HG03139 (cell line): ENCODE results near the gene CLCA2.
"Not testable (repeated sequence)": the region's sequence is repeated elsewhere in the genome, so short reads cannot be mapped to it uniquely, and the experiment has no call there.

Experiments used
- ATAC-seq: cut with Tn5 transposase; IDR thresholded peaks from one replicate; pipeline ENCODE4 v1.9.1; 2021; ENCODE audit not compliant: unreplicated experiment

CLCA2 gene

DNA sequence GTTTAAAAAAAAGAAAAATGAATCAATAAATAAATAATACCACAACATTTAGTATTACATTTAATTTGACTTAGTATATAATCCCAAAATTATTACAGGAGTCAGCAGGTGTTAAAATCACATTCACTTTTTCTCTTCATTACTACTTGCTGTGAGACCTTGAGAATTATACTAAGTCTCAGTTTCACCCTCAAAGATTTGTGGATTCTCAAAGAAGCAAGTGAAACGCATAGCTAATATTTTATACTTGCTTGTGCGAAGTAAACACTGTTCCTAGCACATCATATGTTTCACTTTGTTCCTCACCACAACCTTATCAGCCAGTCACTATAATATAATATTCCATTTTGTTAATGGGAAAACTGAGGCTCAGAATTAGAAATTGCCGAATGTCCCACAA is 48.8 kb downstream of the CLCA2 start:
- ATAC-seq: peak; percentile 46

DNA sequence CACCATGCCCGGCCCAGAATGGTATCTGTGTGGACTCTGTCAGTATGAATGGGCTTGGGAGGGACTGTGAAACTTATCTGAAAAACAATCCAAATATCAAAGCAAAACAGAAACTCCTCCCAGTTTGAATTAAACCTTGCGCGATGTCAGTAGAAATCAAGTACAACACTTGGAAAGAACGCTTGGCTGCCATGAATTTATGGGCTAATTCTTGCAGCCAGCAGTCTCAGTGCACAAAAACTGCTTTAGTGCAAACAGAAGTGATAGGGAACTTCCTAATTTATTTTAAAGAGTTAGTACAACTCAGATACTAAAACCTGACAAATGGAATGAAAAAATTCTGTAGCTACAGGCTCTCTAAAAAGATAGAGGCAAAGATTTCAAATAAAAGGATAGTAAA is 53.3 kb downstream of the CLCA2 start:
- ATAC-seq: no peak

DNA sequence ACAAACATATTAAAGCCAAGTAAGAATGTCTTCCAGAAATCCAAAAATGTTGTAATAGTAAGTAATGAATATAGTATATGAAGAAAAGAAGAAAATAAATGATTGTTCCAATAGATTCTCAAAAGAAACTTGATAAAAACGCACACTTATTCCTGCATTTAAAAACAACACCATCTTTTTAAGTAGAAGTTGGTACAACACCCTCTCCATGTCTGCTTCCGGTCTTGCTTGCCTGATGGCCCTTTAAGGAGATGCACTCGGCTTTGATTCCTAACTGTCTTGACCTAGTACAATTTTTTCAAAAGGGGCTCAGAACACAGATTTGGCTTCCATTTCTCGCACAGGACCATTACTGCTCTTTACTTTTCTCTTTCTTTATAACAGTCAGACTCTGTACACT is 53.7 kb downstream of the CLCA2 start:
- no peak for ATAC-seq

DNA sequence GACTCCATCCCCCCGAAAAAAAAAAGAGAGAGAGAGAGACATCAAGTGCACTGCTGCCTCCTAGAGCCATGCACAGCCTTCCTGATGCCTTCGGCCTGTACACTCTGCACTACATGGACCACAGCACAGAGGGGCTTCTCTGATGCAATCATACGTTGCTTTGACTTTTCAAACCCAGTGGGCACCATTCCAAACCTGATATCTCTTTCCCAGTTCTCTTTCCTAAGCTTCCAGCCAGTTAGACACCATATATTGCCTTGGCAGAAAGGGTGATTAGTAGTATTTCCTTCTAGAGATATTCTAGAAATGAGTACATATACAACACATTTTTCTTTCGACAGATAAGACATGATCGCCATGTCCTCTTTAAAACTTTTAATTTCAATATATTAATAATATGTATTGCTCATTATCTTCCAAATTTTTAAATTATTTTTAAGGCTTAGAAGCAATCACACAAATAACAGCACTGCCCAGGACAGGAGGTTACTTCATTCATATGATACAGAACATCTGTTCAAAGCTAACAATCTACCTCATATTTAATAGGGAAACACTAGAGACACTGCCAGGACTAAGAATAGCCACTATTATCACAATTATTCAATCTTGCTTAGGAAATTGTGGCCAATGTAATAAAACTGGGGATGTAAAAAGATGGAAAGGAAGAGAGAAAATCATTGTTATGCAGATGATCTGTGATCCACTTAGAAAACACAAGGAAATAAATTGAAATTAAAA is 54.6 kb downstream of the CLCA2 start:
- ATAC-seq: no peak

DNA sequence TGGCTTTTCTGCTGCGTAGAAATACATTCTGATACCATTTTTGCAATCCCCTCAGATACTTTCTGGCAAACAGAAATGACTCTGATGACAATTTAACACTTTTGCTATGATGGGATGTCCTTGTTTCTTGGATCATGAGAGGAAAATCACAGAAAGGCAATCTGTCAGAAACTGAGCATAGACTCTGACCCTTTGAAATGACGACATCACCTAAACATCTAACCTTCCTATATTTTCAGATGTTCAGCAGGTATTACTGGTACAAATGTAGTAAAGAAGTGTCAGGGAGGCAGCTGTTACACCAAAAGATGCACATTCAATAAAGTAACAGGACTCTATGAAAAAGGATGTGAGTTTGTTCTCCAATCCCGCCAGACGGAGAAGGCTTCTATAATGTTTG is 58.0 kb downstream of the CLCA2 start:
- ATAC-seq: no peak

DNA sequence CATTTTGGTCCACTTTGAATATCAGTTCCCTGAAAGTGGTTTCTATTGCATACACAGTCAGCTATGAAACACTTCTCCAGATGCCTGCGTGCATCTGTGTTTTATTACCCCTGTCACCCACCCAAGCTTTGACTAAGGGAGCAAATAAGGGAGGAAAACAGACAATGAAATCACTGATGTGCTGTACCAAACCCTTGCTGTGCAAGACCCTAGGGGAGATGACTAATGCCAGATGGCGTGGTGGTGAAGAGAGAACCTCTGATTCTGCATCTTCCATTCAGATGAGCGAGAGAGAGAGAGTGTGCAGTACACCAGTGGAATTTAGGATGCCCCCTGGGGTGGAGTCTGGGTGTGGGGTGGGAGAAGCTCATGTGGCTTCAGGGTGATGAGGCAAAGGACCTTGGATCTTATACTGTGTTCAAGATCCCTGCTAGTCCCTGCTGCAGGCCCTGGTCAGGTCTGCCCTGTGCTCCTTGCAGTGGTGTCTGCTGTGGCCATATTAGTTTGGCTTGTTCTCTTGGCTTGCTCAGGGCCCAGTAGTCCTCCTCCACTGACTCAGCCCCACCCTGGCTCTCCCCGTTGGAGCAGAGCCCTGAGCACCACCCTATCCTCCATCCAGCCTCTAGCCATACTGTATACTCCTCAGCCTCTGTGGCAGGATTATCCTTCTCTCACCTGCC is 63.3 kb downstream of the CLCA2 start:
- ATAC-seq: no peak

DNA sequence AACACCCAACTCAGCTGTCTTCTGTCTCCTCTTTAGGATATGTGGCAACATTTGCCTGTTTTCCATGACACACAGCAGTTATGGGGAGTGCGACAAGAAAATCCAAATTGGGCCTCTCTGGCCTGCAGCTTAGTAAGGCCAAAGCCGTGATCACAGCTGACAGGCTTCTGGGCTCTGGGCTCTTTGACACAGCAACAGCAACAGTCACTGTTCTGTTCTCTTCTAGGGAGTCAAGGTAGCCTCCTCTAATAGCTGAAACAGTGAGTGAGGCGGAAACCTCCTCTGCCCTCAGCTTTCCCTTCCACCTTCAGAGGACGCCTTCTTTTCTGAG is 63.8 kb downstream of the CLCA2 start:
- ATAC-seq: no peak

DNA sequence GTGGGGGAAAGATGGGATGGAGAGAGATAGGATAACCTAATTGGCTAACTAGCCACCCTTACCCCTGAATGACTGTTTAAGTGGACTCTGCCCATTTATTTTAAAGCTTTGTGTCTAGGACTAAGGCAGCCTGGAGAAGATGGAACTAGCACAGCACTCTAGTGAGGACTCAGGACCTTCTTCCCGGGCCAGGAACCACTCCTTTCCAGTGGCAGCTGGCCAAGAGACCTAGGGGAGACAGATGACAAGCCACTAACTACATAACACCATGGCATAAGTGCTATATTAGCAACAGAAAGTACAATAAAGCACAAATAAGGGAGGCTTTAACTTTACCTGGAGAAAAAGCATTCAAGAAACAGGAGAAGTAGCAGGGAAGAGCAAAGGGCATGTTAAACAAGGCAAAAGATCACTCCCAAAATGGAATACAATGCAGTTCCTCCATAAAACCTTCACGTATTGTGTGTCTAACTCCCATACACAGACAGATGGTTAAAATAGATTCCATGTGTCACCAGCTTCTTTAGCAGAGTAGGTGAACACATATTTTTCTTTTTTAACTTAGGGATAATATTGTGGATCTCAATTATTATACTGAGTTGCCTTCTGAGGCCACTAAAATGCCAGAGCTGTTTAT is 65.4 kb downstream of the CLCA2 start:
- ATAC-seq: no peak

DNA sequence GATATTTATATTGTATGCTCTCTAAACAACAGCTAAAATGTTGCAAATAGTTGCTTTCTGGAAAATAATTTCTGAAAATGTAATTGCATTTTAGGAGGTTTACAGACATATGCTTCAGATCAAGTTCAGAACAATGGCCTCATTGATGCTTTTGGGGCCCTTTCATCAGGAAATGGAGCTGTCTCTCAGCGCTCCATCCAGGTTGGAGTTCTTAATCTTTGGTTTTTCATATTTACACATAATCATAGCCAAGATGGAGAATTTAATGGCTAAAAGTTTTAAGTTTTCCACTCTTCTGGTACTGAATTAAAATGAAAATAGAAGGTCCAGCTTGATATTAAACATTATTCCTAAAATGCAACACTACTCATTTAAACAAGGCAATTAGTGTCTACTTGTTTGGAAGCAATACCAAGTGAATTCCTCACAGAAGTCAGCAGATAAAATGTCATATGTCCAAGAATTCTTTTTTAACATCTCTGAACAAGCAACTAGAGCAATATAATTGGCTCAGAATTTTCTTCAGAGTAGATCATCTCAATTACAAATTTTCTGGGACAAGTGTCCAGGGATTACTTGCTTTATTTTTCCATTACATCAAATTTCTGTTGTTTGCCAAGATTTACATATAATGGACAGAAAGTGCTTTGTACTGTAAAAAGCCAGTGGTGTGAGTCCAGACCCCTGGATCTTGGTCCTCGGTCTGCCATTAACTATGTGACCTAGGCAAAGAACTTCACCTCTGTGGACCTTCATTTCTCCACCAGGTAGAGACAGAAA is 67.4 kb downstream of the CLCA2 start:
- no peak for ATAC-seq

DNA sequence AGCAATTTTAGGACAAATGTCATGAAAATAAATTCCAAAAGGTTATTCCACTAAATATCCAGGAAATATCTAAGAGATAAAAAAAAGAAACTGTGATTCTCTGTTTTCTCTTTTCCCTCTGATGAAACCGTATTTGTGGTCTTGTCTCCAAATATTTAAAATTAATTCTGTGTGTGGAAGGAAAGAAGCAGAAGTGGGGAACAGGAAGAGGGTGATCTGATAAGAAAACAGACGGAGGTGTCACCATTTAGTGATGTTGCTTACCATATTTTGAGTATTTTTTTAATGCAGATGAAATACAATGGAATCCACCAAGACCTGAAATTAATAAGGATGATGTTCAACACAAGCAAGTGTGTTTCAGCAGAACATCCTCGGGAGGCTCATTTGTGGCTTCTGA is 74.3 kb downstream of the CLCA2 start:
- ATAC-seq: no peak

DNA sequence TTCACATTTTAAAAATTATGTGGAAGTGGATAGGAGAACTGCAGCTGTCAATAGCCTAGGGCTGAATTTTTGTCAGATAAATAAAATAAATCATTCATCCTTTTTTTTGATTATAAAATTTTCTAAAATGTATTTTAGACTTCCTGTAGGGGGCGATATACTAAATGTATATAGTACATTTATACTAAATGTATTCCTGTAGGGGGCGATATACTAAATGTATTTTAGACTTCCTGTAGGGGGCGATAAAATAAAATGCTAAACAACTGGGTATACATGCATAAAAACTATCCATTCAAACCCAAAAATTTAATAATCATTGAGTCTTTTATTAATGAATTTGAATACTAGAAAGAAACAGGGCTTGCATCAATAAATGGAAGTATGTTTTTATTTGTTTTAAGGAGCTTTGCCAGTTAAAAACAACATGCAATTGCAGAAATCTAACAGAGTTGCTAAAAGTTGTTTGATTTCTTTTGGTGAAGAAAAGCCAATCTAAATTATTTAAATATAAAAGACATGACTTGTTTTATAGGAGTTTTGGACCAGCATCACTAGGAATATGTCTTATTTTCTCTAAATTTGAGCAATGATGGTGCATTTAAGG is 76.1 kb downstream of the CLCA2 start:
- peak; percentile 43 for ATAC-seq

DNA sequence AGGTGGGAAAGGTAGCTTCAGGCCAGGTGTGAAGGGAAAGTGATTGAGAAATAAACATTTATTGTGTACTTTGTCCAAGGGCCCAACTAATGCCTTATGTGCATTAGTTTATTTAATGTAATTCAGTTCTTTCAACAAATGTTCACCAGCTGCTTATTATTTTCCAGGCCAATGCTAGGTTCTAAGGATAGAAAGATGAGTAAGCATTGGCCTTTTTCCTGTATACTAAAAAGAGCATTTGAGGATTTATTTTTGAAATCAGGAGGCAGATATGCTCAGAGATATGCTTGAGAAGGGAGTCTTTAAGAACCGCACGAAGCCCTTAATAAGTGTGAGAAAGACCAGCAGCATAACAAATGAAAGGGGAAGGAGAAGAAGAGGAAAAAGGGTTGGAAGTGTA is 76.7 kb downstream of the CLCA2 start:
- no peak for ATAC-seq

DNA sequence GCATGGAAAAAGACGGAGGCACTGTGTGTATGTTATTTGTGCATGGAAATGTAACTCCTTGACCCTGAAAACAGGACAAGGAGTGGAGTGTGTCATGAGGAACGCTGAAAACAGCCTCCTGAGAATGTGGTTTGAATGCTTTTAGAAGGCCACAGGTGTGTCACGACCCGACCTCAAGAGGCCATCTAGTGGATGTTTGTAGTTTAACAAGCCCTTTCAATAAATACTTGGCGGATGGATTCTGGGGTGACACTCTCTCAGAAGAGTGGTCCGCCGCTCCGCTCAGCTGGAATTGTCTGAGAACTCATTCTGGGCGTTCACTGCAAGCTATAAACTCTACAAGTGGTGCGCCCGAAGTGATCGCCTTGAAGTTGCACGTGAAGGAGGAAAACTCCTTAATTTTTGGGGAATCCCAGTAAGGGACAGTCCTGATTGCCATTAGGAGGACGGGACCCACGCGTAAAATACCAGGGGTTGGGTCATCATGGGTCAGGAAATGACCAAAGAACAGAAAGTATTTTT is 78.2 kb downstream of the CLCA2 start:
- not testable (repeated sequence) for ATAC-seq

DNA sequence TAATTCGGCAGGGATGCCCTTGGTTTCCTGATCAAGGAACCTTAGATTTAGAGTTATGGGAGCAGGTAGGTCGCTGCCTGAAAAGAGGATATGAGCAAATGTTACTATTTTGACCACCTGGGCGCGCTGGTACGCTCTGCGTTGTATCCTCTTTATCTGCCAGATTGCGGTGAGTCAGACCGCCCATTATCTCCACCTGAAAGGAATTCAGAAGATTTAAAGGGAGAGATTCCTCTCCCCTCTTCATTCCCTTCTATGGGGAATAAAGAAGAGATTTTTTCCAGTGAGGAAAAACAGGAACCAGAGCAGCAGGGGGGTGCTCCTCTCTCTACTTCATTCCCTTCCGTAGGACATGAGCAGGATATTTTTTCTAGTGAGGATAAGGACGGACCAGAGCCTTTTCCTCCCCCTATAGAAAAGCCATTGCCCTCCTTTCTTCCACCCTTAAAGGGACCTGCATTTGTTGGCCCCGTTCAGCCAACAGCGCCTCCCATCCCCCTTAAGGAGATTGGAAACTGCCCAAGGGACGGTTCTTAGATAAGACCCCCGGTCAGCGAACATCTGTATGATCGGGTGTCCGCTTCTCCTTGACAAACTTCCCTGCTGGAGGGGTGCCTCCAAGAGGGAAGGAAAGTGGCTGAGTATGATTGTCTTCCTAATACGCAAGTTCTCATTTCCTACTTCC is 78.9 kb downstream of the CLCA2 start:
- no peak for ATAC-seq

DNA sequence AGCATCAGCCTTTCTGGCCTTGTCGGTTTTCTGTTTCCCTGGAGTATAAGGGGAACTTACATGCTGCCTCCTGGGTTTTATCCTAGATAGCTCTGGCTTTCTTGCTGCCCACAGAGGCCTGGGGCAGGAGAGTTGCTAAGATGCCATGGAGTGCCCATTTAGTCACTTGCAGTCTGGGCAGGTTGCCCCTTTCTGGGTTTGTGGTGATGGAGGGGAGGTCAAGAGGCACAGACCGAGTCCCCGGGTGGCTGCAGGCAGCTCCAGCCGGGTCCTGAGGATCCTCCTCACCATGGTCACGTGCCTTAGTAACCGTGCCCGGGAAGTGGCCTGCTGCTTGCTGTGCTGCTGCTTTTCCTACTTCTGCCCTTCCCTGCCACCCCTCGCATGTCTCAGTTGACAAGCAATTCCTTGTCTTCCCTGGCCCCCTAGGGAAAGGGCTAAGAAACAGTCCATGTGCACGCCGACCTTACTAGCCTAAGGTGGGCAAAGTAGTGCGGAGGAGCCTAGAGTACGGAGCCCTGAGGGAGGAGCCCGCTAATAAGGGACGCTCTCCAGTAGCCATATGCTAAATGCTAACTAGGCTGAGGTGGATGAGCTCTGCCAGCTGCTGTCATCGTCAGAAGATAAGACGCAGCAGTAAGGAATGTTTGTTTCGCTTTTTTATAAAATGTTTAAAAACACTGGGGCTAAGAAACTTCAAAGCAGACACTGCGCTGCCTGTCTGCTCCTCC is 79.6 kb downstream of the CLCA2 start:
- no peak for ATAC-seq

DNA sequence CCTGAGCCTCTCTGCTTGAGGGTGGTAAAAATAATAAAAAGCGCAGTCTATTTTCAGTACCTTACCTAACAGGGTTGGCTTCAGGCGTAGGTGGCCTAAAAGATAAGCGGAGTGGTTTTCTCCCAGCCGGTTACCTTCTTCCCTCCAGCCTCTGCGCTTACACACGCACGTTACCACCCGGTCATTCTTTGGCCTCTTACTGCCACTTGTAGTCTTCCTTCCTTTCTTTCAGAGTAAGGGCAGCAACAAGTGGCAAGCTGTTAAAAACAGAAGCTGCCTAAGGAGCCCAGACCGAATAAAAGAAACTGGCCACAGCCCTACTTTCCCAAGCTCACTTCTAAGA is 80.1 kb downstream of the CLCA2 start:
- no peak for ATAC-seq

DNA sequence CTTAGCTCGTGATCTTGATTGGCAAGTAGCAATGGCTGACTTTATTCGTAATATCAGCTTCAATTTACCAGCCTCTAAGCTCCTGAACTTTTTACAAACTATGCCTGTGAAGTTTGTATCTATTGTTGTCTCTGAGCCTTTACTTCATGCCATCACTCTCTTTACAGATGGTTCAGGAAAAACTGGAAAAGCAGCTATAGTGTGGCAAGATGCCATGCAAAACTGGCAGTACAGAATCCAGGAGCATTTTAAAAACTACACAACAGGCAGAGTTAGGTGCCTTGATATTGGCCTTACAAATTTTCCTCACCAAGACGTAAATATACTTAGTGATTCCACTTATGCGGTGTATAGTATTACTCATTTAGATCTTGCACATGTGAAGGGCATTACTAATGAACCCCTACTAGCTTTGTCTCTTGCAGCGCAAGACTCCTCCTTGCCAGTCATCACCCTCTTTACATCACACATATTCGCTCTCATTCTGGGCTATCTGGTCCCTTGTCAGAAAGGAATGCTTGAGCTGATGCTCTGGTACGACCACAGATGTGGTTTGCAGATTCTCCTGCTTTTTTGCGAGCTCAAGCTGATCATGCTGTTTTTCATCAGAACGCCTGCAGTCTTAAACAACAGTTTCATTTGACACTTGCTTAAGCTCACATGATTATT is 81.1 kb downstream of the CLCA2 start:
- ATAC-seq: no peak

DNA sequence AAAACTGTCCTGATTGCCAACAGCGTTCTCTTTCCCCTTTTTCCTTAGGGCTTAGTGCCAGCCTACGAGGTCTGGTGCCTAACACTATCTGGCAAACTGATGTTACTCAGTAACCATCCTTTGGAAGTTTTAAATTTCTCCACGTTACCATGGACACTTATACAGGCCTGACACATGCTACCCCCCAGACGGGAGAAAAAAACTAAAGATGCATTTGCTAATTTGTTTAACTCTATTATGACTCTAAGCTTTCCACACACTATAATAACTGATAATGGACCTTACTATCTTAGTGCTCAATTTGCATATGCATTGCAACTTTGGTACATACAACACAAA is 81.6 kb downstream of the CLCA2 start:
- ATAC-seq: no peak
